GM19035 (cell line): ENCODE data around the gene ADIPOR1.
A peak's percentile ranks its signal among the peaks of the same experiment; 100 is the strongest.
"Not testable (repeated sequence)": the region's sequence is repeated elsewhere in the genome, so short reads cannot be mapped to it uniquely, and the experiment has no call there.

Experiments
- ATAC-seq: cut with Tn5 transposase; IDR thresholded peaks from one replicate; pipeline ENCODE4 v1.9.1; 2021; ENCODE audit not compliant: unreplicated experiment

The ADIPOR1 gene

DNA sequence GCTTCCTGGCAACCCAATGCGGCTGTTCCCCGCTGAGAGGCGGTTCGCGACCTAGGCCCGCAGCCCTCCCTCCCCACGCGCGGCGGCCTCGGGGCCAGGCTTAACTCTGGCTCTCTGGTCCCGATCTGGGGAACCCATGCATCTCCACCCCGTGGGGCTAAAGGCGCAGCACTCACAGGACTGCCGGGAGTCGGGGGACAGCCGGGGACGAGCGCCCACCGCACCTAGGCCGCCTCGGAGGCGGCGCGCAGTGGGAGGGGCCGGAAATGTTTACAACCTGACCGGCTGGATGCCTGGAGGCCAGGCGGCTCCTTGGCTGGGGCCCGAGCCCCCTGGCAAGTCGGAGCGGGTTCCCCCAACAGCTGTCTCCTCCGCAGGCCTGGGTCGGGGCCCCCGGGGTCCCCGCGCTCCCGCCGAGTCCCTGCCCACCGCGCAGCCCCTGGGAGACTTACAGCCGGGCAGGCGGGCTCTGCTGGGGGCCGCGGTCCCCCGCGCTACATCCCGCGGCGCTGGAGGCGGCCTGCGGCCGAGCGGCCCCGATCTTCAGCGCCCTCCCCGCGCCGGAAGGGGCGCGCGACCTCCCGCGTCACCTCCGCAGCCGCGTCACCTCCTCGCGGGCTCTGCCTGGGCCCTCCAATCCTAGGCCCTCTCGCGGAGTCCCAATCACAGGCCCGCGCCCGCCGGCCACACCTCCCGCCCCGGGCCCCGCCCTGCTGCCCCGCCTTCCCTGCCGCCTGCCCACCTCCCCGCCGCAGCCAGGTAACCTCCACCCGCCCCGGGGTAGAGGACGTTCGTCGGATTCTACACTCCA lies at the start of gene ADIPOR1:
TSS of gene ADIPOR1 (minus strand) at position 580 of the 811 bp plus-strand sequence. CDS start 7,242 bp downstream, outside the sequence.
- peak; percentile 97 for ATAC-seq

GRCh38 chr1:203006948-203007871 lies 49.1 kb upstream of the ADIPOR1 start, which contains the start of gene TMEM183A:
Gene TMEM183A (plus strand): TSS chr1:203007374. CDS start chr1:203007466, 92 bp downstream.
- ATAC-seq, result peak; percentile 94

GRCh38 chr1:203005395-203006142 lies 47.5 kb upstream of the ADIPOR1 start:
- ATAC-seq, result not testable (repeated sequence)

- ATAC-seq, result no peak
Observed at GRCh38 chr1:203002951-203003350, 44.8 kb upstream of the ADIPOR1 start.

DNA sequence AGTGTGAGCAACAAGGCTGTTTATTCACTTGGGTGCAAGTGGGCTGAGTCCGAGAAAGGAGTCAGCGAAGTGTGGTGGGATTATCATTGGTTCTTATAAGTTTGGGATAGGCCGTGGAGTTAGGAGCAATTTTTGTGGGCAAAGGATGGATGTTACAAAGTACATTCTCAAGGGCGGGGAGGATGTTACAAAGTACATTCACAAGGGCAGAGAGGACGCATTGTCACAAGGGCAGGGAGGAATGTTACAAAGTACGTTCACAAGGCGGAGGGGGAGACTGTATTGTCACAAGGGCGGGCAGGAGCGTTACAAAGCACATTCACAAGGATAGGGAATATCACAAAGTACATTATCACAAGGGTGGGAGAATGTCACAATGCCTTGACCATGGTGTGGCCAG lies 43.9 kb upstream of the ADIPOR1 start:
- ATAC-seq, result no peak

DNA sequence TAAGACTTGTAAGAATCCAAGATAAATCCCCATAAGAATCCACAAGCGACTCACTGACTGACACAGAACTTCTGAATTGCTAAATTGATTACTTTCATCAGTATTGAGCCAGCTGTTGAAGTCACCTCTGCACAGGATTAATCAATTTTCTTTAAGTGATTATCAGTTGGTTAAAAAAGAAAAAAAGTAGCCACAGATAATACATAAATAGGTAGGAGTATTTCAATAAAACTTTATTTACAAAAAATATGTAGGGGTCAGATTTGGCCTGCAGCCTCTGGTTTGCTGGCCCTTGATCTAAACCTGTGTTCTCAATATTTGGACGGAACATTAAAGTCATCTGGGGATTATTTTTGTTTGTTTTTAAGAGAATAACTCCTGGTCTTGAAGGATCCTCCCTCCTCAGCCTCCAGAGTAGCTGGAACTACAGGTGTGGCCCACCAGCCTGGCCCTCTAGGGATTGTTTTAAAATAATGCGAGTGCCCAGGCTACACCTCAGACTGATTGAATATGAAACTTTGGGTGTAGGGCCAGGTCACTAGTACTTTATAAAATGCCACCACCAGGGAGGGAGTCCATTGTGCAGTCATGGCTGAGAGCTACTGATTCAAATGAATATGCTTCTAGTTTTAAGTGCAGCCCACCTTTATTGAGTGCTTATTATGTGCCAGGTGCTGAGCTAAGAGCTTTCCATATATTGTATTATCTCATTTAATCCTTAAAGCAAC lies 42.3 kb upstream of the ADIPOR1 start:
- ATAC-seq, result no peak

- ATAC-seq, result no peak
Observed at GRCh38 chr1:202998836-202999750, 41.0 kb upstream of the ADIPOR1 start.

- ATAC-seq, result no peak
Observed at GRCh38 chr1:202994756-202995155, 36.6 kb upstream of the ADIPOR1 start.

DNA sequence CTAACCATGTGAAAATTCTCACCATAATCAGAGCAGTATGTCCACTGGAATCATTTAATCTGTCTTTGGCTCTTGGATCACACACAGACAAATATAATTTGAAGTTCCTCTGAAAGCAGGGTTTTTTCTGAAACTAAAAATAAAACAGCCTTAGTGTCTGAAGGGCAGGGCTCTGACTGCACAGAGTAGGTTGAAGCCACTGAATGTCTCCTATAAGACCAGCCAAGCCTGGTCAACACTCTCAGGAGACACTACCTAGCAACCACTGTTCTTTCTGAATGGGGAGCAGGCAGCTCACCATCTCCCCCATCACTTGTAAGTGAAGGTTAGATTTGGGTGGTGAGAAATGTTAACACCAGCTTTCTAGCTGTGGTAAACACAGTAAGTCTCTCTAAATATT lies 33.0 kb upstream of the ADIPOR1 start:
- ATAC-seq, result no peak

DNA sequence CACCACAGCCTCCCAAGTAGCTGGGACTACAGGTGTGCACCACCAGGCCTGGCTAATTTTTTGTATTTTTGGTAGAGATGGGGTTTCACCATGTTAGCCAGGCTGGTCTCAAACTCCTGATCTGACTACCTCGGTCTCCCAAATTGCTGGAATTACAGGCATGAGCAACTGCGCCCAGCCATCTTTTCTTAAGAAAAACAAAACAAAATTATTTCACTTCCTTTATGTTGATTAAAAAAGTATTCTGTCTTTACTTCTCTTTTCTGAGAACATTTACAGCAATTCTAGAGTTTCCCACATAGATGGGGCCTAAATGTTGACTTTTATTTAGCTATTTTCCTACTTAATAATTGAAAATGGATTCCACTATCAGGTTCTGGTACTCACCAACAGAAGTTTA lies 31.8 kb upstream of the ADIPOR1 start:
- no peak for ATAC-seq

DNA sequence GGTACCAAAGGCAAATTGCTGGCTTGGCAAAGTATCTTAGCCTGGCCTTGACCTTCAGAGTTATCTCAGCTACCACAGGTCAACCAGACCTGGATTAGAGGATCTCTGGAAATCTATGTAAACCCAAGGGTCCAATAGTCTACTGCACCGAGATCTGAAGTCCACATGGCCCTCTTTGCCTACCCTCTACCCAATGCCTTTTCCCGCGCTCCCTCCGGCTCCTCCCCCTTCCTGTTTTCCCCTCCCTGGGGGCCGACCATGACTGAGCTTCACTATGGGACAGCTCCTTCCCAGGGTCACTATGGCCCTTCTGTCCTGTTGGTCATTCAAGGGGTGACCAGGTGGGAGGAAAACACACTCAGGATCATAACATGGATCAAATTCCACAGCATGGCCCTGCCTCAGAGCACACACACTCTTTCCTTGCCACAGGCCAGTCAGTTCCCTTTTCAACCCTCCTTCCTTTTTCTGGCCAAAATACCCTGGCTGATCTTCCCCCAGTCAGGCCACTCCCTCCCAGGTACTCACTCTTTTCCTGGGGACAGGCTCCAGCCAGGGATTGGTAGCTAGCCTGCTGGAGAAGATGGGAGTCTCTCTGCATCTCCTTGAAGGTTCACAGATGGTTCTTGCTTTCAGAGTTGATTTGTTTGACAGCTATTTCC lies 29.9 kb upstream of the ADIPOR1 start:
- ATAC-seq, result no peak

DNA sequence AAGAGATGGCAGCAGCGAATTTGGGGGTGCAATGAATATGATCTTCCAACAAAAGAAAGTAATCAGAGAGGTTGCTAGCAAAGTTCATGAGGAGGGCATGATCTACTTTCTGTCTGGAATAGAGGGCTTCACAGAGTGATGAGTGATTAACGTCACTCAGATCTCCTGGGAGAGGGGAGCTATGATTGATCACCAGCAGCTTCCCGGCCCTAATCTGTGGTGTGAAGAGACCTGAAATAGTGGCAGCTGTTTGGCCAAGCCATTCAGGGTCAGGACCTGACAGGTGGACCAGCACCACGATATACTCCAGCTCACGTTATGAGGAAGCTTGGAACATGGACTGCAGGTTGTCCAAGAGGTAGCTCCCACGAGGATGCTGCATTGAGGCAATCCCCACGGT lies 29.1 kb upstream of the ADIPOR1 start:
- ATAC-seq, result no peak

GRCh38 chr1:202986120-202986519 lies 28.0 kb upstream of the ADIPOR1 start:
- not testable (repeated sequence) for ATAC-seq

- ATAC-seq, result no peak
Observed at GRCh38 chr1:202982715-202983430, 24.8 kb upstream of the ADIPOR1 start.

DNA sequence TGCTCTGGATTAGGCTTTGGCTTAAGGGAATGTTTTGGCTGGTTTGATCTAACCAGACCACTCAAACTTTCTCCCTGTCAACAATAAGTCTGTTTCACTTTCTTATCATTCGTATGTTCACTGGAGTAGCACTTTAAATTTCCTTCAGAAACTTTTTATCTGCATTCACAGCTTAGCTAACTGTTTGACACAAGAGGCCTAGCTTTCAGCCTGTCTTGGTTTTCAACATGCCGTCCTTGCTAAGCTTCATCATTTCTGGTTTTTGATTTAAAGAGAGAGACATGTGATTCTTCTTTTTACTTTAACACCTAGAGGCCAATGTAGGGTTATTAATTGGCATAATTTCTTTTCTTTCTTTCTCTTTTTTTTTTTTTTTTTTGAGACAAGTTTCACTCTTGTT lies 23.8 kb upstream of the ADIPOR1 start:
- no peak for ATAC-seq

GRCh38 chr1:202979459-202979858 lies 21.3 kb upstream of the ADIPOR1 start:
- ATAC-seq, result no peak

- no peak for ATAC-seq
Observed at GRCh38 chr1:202976633-202977032, 18.5 kb upstream of the ADIPOR1 start.

DNA sequence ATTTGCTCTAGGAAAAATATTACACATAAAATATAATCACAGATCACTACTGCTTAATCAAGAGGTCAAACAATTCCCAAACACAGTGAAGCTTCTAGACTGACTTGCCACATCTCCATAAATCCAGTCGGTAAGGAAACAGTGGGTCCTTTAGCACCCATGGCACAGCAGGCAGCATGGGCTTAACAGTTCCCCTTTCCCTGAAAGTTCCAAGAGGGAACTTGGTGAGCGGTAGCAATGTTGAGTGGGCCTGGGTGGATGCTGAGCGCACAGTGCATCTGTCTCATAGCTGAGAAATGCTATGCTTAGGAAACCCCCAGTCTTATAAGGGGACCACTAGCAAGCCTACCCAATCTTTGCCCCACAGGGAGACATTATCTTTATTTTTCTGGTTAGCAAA lies 16.7 kb upstream of the ADIPOR1 start:
- no peak for ATAC-seq
